GM12878 (cell line): ENCODE measurements around the gene FBXL16. TPM values are rescaled to one million over a fixed set of nuclear protein-coding genes. Genes with fewer than 3 reads are reported as not detected.

Experiments
- BHLHE40 ChIP-seq, 2 experiments: fragments of 450-650 bp in 1 of 2; IDR thresholded peaks; 2 replicates each; pipeline ENCODE4 v1.6.1; 2011 to 2017; ENCODE audit warnings: low read depth in 2 of 2, borderline replicate concordance in 1 of 2, improper control_type of control experiment in 1 of 2, low read length in 1 of 2, mild to moderate bottlenecking in 1 of 2
- BMI1 ChIP-seq: fragments of 450-650 bp; IDR thresholded peaks from 2 replicates; pipeline ENCODE4 v1.6.1; 2016; ENCODE audit warnings: mild to moderate bottlenecking, moderate library complexity, borderline replicate concordance
- BRCA1 ChIP-seq: IDR thresholded peaks from 2 replicates; pipeline ENCODE4 v1.6.1; 2011; ENCODE audit warnings: low read depth, low read length, improper control_type of control experiment
- GABPA ChIP-seq: IDR thresholded peaks from 2 replicates; pipeline ENCODE4 v1.6.1; 2014; ENCODE audit warnings: antibody characterized with exemption, low read depth, mild to moderate bottlenecking, inconsistent platforms
- IRF5 ChIP-seq: fragments of 450-650 bp; IDR thresholded peaks from 2 replicates; pipeline ENCODE4 v1.6.1; 2017; ENCODE audit warnings: borderline replicate concordance
- MTA2 ChIP-seq: fragments of 450-650 bp; IDR thresholded peaks from 2 replicates; pipeline ENCODE4 v1.6.1; 2016; ENCODE audit warnings: low read depth, mild to moderate bottlenecking, moderate library complexity
- MTA3 ChIP-seq: IDR thresholded peaks from 2 replicates; pipeline ENCODE4 v1.6.1; 2012; ENCODE audit warnings: low read length, inconsistent platforms, borderline replicate concordance
- MXI1 ChIP-seq: fragments of 150-350 bp; IDR thresholded peaks from 2 replicates; pipeline ENCODE4 v1.6.1; 2011; ENCODE audit warnings: low read depth, mild to moderate bottlenecking, inconsistent platforms, low read length, improper control_type of control experiment
- NKRF ChIP-seq: fragments of 450-650 bp; conservative IDR thresholded peaks from 2 replicates; pipeline ENCODE4 v1.6.1; 2017; ENCODE audit warnings: mild to moderate bottlenecking, moderate library complexity
- NR2C1 ChIP-seq: fragments of 450-650 bp; IDR thresholded peaks from 2 replicates; pipeline ENCODE4 v1.6.1; 2017; ENCODE audit warnings: antibody characterized with exemption, mild to moderate bottlenecking, moderate library complexity
- PKNOX1 ChIP-seq: fragments of 450-650 bp; IDR thresholded peaks from 2 replicates; pipeline ENCODE4 v1.6.1; 2016; ENCODE audit warnings: mild to moderate bottlenecking
- REST ChIP-seq: IDR thresholded peaks from 2 replicates; pipeline ENCODE4 v1.6.1; 2012; ENCODE audit warnings: mild to moderate bottlenecking, low read depth, low read length
- SP1 ChIP-seq: IDR thresholded peaks from one replicate; pipeline ENCODE4 v1.6.1; 2011; ENCODE audit warnings: low read depth, low read length
- SUPT20H ChIP-seq: IDR thresholded peaks from 2 replicates; pipeline ENCODE4 v1.6.1; 2011; ENCODE audit warnings: low read depth, mild to moderate bottlenecking, low read length, moderate library complexity, borderline replicate concordance; ENCODE audit not compliant: control insufficient read depth
- ZBTB4 ChIP-seq: fragments of 450-650 bp; formaldehyde crosslinking; IDR thresholded peaks from 2 replicates; pipeline ENCODE4 v1.4.0; 2022; ENCODE audit warnings: mild to moderate bottlenecking, moderate library complexity
- polyA plus RNA-seq, 11 experiments: library from polyadenylated mRNA; depleted of rRNA in 4 of 11; unstranded in 6 of 11; stranded (reverse) in 5 of 11; fragments of >200 nt; fragmentation: Nextera tagmentation in 4 of 11; fragmentation: Illumina TruSeq in 1 of 11; extraction: Ambion mirVana in 4 of 11; extraction: Trizol in 1 of 11; gene quantifications; 1 replicate in 1 of 11; 2 replicates in 10 of 11; pipeline versions ENCODE4 v1.2.1 to v1.2.3, GENCODE V29; 2011 to 2016; ENCODE audit warnings: inconsistent platforms in 2 of 11, missing spikeins in 2 of 11, low read depth in 1 of 11
- total RNA-seq, 4 experiments: library from RNA; depleted of rRNA in 3 of 4; stranded (reverse); fragments of >200 nt in 3 of 4; fragmentation: Illumina TruSeq in 1 of 4; extraction: Trizol in 1 of 4; gene quantifications; 2 replicates each; pipeline versions ENCODE4 v1.2.1 to v1.2.3, GENCODE V29; 2013 to 2021

The FBXL16 gene
- total and polyA plus RNA-seq, 10 of the 15 experiments (the other 5 are each of a cell fraction or from before 2014, with no cell fraction given): 0.13 to 1.4 (median 0.24) TPM

GRCh38 chr16:679814-680624 is 25.6 kb downstream of the FBXL16 start, which contains the start of gene STUB1 (continued):
- TF ChIP-seq BRCA1: no peak
- no peak for TF ChIP-seq ZBTB4
- peak; percentile 20; the same call in 1 of the 2 replicates for TF ChIP-seq NR2C1
- TF ChIP-seq SUPT20H: no peak
- no peak for TF ChIP-seq BMI1
- TF ChIP-seq MXI1: peak; percentile 56; the same call in 1 of the 2 replicates
- peak; percentile 54 for TF ChIP-seq SP1
- TF ChIP-seq REST: no peak
- peak; percentile 75 to 91; a peak in 3 of 4 replicates for TF ChIP-seq BHLHE40 (IDR thresholded peaks at IDR 0.05; ENCODE audit: borderline replicate concordance in 1 of 2, low read depth in 2 of 2, low read length in 1 of 2)
- peak; percentile 81 for TF ChIP-seq NKRF
- peak; percentile 48 for TF ChIP-seq PKNOX1
- no peak for TF ChIP-seq MTA3
- no peak for TF ChIP-seq IRF5
- TF ChIP-seq MTA2: no peak
- TF ChIP-seq GABPA: no peak; the same call in 1 of the 2 replicates
